ENCODE data around the gene EVA1B.

The EVA1B gene

DNA sequence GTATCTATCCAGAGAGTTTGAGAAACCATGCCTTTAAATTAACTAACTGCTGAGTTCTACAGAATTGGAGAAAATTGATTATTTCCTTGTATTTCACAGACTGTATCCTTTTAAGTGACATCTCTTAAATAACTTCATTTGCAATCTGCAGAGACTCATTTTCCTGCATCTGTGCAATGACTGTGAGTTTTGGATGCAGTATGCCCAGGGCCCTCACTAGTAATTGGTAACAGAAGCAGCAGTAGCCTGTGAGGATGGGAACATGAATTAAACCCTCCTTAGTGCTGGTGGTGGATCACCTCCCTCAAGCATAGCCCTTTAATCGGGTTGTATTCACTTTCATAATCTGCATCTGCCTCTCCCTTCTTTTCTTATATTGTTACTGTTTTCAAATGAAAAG lies 38.9 kb downstream of the EVA1B start:
- Histone ChIP-seq H2AFZ (ENCODE audit: low read length) (no peak overlapping the region), H2BK5ac (ENCODE audit: low read length) (no peak overlapping the region), H3K4me2 (ENCODE audit: insufficient read depth, low read length, poor library complexity, severe bottlenecking) (no peak overlapping the region), H3K27me3 (ENCODE audit: control insufficient read depth in 3 of 3, insufficient read depth in 3 of 3, low read depth in 1 of 3, low read length in 3 of 3) (no peaks in the 10 kb centered on the region), H3K36me3 (replicated peaks in 1 of 2; ENCODE audit: control insufficient read depth in 2 of 2, insufficient read depth in 2 of 2, low read length in 2 of 2) (peaks cover 27 to 94% of the 10 kb centered on the region in 2 donors), H3K9ac (ENCODE audit: low read depth, low read length, poor library complexity) (no peak overlapping the region), H3K9me3 (replicated peaks in 1 of 2; ENCODE audit: control insufficient read depth in 2 of 2, insufficient read depth in 1 of 2, low read depth in 1 of 2, low read length in 2 of 2) (no peaks in the 10 kb centered on the region), H3K14ac (ENCODE audit: low read length) (no peak overlapping the region), H3K4ac (ENCODE audit: low read length) (no peak overlapping the region), H4K8ac (ENCODE audit: low read depth, low read length) (no peak overlapping the region), H3K4me1 (ENCODE audit: control insufficient read depth in 2 of 2, insufficient read depth in 1 of 2, low read depth in 1 of 2, low read length in 2 of 2) (no peaks in the 10 kb centered on the region), H2AK5ac (ENCODE audit: low read depth, low read length) (no peak overlapping the region), H3K23ac (ENCODE audit: low read depth, low read length, poor library complexity) (no peak overlapping the region), H2BK12ac (ENCODE audit: low read length) (no peak overlapping the region), H2BK120ac (ENCODE audit: low read depth, low read length) (no peak overlapping the region), H3K79me1 (ENCODE audit: low read depth, low read length) (peaks cover 5% of the 10 kb centered on the region), H3K18ac (ENCODE audit: low read length) (no peak overlapping the region), H3K27ac (replicated peaks; ENCODE audit: low read length) (no peak overlapping the region), H2BK15ac (ENCODE audit: low read length) (no peak overlapping the region), H4K91ac (ENCODE audit: low read depth, low read length, poor library complexity) (no peak overlapping the region), H3K4me3 (ENCODE audit: low read length in 2 of 2) (no peak overlapping the region)
- no CpG with 5 or more reads among the region's 1 CpG for WGBS, 2 donors (ENCODE audit: extremely low coverage in 2 of 2, insufficient read length in 2 of 2, insufficient replicate concordance in 1 of 2)
- DNase-seq (ENCODE audit: low spot score) = no peak

DNA sequence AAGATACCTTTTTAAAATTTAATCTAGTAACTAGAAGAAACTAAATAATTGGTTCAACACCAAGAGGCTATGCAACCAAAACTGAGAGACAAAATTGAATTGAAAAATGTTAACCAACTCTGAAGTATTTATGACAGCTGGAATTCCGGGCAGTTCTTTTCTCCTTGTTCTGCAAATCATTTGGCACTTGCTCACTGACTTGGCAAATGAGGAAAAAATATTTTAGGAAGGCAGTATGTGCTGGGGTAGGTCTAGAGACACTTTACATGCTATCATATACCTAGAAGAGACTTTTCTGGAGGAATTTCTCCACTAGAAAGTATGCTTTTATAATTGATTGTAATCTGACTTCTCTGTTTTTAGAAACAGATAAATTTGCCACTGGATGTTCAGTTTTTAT lies 39.4 kb downstream of the EVA1B start:
- Histone ChIP-seq H3K14ac (ENCODE audit: low read length) (no peak overlapping the region), H3K79me1 (ENCODE audit: low read depth, low read length) (peaks cover 5% of the 10 kb centered on the region), H3K4ac (ENCODE audit: low read length) (no peak overlapping the region), H3K18ac (ENCODE audit: low read length) (no peak overlapping the region), H3K4me2 (ENCODE audit: insufficient read depth, low read length, poor library complexity, severe bottlenecking) (no peak overlapping the region), H3K9me3 (replicated peaks in 1 of 2; ENCODE audit: control insufficient read depth in 2 of 2, insufficient read depth in 1 of 2, low read depth in 1 of 2, low read length in 2 of 2) (no peaks in the 10 kb centered on the region), H3K36me3 (replicated peaks in 1 of 2; ENCODE audit: control insufficient read depth in 2 of 2, insufficient read depth in 2 of 2, low read length in 2 of 2) (peaks cover 22 to 94% of the 10 kb centered on the region in 2 donors), H3K27me3 (ENCODE audit: control insufficient read depth in 3 of 3, insufficient read depth in 3 of 3, low read depth in 1 of 3, low read length in 3 of 3) (no peaks in the 10 kb centered on the region), H2AFZ (ENCODE audit: low read length) (no peak overlapping the region), H2BK12ac (ENCODE audit: low read length) (no peak overlapping the region), H3K27ac (replicated peaks; ENCODE audit: low read length) (no peak overlapping the region), H2AK5ac (ENCODE audit: low read depth, low read length) (no peak overlapping the region), H3K4me3 (ENCODE audit: low read length in 2 of 2) (no peak overlapping the region), H4K8ac (ENCODE audit: low read depth, low read length) (no peak overlapping the region), H3K9ac (ENCODE audit: low read depth, low read length, poor library complexity) (no peak overlapping the region), H2BK120ac (ENCODE audit: low read depth, low read length) (no peak overlapping the region), H2BK5ac (ENCODE audit: low read length) (no peak overlapping the region), H3K23ac (ENCODE audit: low read depth, low read length, poor library complexity) (no peak overlapping the region), H2BK15ac (ENCODE audit: low read length) (no peak overlapping the region), H4K91ac (ENCODE audit: low read depth, low read length, poor library complexity) (no peak overlapping the region), H3K4me1 (ENCODE audit: control insufficient read depth in 2 of 2, insufficient read depth in 1 of 2, low read depth in 1 of 2, low read length in 2 of 2) (no peaks in the 10 kb centered on the region)
- no peak for DNase-seq (ENCODE audit: low spot score)
- WGBS, 2 donors (ENCODE audit: extremely low coverage in 2 of 2, insufficient read length in 2 of 2, insufficient replicate concordance in 1 of 2) = no CpG with 5 or more reads among the region's 1 CpG

DNA sequence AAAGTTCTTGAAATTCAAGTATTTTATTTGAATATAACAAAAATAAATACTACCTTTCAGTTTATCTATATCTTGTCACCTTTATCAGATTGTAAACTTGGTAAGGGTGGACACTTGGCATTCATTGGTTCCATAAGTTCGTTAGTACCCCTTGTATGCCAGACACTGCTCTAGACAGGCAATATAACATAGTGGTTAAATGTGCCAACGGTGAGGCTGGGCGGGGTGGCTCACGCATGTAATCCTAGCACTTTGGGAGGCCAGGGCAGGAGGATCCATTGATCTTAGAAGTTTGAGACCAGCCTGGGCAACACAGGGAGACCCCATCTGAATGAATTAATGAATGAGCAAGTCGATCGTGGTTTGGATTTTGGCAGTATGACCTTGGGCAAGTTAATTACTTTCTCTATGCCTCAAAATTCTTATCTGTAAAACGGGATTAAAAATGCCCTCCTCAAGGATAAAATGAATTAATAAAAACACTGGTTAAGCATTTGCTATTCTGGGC lies 43.6 kb downstream of the EVA1B start:
- peaks cover 5 to 65% of the 10 kb centered on the region in 2 donors for H3K36me3 ChIP-seq (replicated peaks in 1 of 2; ENCODE audit: control insufficient read depth in 2 of 2, insufficient read depth in 2 of 2, low read length in 2 of 2)
- no peak overlapping the region for H4K91ac ChIP-seq (ENCODE audit: low read depth, low read length, poor library complexity)
- H2BK5ac ChIP-seq (ENCODE audit: low read length) = no peak overlapping the region
- no peak overlapping the region for H2BK120ac ChIP-seq (ENCODE audit: low read depth, low read length)
- H3K14ac ChIP-seq (ENCODE audit: low read length) = no peak overlapping the region
- H4K8ac ChIP-seq (ENCODE audit: low read depth, low read length) = no peak overlapping the region
- peaks cover 1% of the 10 kb centered on the region for H3K79me1 ChIP-seq (ENCODE audit: low read depth, low read length)
- H3K27ac ChIP-seq (replicated peaks; ENCODE audit: low read length) = no peak overlapping the region
- H2AK5ac ChIP-seq (ENCODE audit: low read depth, low read length) = no peak overlapping the region
- no peak overlapping the region for H3K4me2 ChIP-seq (ENCODE audit: insufficient read depth, low read length, poor library complexity, severe bottlenecking)
- DNase-seq (ENCODE audit: low spot score) = no peak
- WGBS, 2 donors (ENCODE audit: extremely low coverage in 2 of 2, insufficient read length in 2 of 2, insufficient replicate concordance in 1 of 2) = no CpG with 5 or more reads among the region's 7 CpGs
- H3K9ac ChIP-seq (ENCODE audit: low read depth, low read length, poor library complexity) = no peak overlapping the region
- H2AFZ ChIP-seq (ENCODE audit: low read length) = no peak overlapping the region
- H3K9me3 ChIP-seq (replicated peaks in 1 of 2; ENCODE audit: control insufficient read depth in 2 of 2, insufficient read depth in 1 of 2, low read depth in 1 of 2, low read length in 2 of 2) = no peaks in the 10 kb centered on the region
- H2BK15ac ChIP-seq (ENCODE audit: low read length) = no peak overlapping the region
- no peaks in the 10 kb centered on the region for H3K27me3 ChIP-seq (ENCODE audit: control insufficient read depth in 3 of 3, insufficient read depth in 3 of 3, low read depth in 1 of 3, low read length in 3 of 3)
- H3K4ac ChIP-seq (ENCODE audit: low read length) = no peak overlapping the region
- no peak overlapping the region for H3K23ac ChIP-seq (ENCODE audit: low read depth, low read length, poor library complexity)
- no peaks in the 10 kb centered on the region for H3K4me1 ChIP-seq (ENCODE audit: control insufficient read depth in 2 of 2, insufficient read depth in 1 of 2, low read depth in 1 of 2, low read length in 2 of 2)
- H2BK12ac ChIP-seq (ENCODE audit: low read length) = no peak overlapping the region
- H3K4me3 ChIP-seq (ENCODE audit: low read length in 2 of 2) = no peak overlapping the region
- no peak overlapping the region for H3K18ac ChIP-seq (ENCODE audit: low read length)

DNA sequence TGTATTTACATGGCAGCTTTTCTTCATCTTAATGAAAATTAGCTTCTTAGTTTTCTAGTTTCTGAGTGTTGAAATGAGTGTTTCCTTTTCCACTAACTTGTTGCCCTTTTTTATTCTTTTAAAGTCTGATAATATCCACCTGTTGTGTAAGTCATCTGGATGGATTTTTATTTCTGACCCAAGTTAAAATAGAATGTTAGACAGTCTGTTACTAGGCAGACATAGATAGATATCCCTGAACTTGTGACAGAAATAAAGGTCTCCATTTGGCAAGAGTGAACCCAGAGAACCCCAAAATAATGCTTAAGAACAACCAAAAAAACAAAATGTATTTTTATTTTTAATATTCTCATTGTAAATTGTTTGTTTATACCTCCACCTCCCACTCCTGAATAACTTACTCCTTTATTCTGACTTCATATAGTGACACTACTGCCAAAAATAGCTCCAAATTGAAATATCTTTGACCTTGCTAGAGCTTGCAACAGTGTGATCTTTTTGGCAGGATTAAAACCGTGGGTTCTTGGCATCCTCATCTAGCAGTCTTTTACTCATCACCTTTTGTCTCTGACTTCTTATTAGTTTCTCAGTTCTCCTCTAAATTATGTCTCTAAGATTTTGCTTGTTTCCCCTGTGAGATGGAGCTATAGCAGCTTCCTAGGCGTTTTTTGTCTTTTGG lies 44.2 kb downstream of the EVA1B start:
- no peak for DNase-seq (ENCODE audit: low spot score)
- H3K14ac ChIP-seq (ENCODE audit: low read length) = no peak overlapping the region
- no peak overlapping the region for H2BK120ac ChIP-seq (ENCODE audit: low read depth, low read length)
- no peak overlapping the region for H3K4me3 ChIP-seq (ENCODE audit: low read length in 2 of 2)
- H3K36me3 ChIP-seq (replicated peaks in 1 of 2; ENCODE audit: control insufficient read depth in 2 of 2, insufficient read depth in 2 of 2, low read length in 2 of 2) = peaks cover 3 to 65% of the 10 kb centered on the region in 2 donors
- H3K4me1 ChIP-seq (ENCODE audit: control insufficient read depth in 2 of 2, insufficient read depth in 1 of 2, low read depth in 1 of 2, low read length in 2 of 2) = no peaks in the 10 kb centered on the region
- no peak overlapping the region for H2AFZ ChIP-seq (ENCODE audit: low read length)
- H2BK5ac ChIP-seq (ENCODE audit: low read length) = no peak overlapping the region
- H3K27ac ChIP-seq (replicated peaks; ENCODE audit: low read length) = no peak overlapping the region
- no peak overlapping the region for H3K23ac ChIP-seq (ENCODE audit: low read depth, low read length, poor library complexity)
- no peak overlapping the region for H2BK15ac ChIP-seq (ENCODE audit: low read length)
- H3K79me1 ChIP-seq (ENCODE audit: low read depth, low read length) = peaks cover 1% of the 10 kb centered on the region
- no peaks in the 10 kb centered on the region for H3K9me3 ChIP-seq (replicated peaks in 1 of 2; ENCODE audit: control insufficient read depth in 2 of 2, insufficient read depth in 1 of 2, low read depth in 1 of 2, low read length in 2 of 2)
- no peak overlapping the region for H2AK5ac ChIP-seq (ENCODE audit: low read depth, low read length)
- WGBS, 2 donors (ENCODE audit: extremely low coverage in 2 of 2, insufficient read length in 2 of 2, insufficient replicate concordance in 1 of 2) = no CpG with 5 or more reads among the region's 2 CpGs
- H3K4me2 ChIP-seq (ENCODE audit: insufficient read depth, low read length, poor library complexity, severe bottlenecking) = no peak overlapping the region
- H3K9ac ChIP-seq (ENCODE audit: low read depth, low read length, poor library complexity) = no peak overlapping the region
- H4K91ac ChIP-seq (ENCODE audit: low read depth, low read length, poor library complexity) = no peak overlapping the region
- H3K18ac ChIP-seq (ENCODE audit: low read length) = no peak overlapping the region
- H4K8ac ChIP-seq (ENCODE audit: low read depth, low read length) = no peak overlapping the region
- no peaks in the 10 kb centered on the region for H3K27me3 ChIP-seq (ENCODE audit: control insufficient read depth in 3 of 3, insufficient read depth in 3 of 3, low read depth in 1 of 3, low read length in 3 of 3)
- no peak overlapping the region for H2BK12ac ChIP-seq (ENCODE audit: low read length)
- H3K4ac ChIP-seq (ENCODE audit: low read length) = no peak overlapping the region
